HK-2 (cell line): Measurements from ENCODE around the gene XPC.
A peak's percentile ranks its signal among the peaks of the same experiment; 100 is the strongest.

Source experiments
- DNase-seq: peaks from one replicate; pipeline ENCODE4 v3.0.0-alpha.2; 2018; ENCODE audit not compliant: unreplicated experiment

The XPC gene

DNA sequence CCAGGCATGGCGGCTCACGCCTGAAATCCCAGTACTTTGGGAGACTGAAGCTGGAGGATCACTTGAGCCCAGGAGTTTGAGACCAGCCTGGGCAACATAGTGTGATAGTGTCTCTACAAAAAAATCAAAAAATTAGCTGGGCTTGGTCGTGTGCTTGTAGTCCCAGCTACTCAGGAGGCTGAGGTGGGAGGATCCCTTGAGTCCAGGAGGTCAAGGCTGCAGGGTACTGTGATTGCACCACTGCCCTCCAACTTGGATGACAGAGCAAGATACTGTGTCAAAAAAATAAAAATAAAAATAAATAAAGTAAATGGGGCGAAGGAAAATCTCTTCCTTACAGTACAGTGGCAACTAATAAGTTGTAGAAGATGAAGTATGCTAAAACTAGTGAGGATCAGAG is 29.8 kb upstream of the XPC start:
- no peak for DNase-seq

GRCh38 chr3:14206548-14207177 is 28.3 kb upstream of the XPC start:
- no peak for DNase-seq

DNA sequence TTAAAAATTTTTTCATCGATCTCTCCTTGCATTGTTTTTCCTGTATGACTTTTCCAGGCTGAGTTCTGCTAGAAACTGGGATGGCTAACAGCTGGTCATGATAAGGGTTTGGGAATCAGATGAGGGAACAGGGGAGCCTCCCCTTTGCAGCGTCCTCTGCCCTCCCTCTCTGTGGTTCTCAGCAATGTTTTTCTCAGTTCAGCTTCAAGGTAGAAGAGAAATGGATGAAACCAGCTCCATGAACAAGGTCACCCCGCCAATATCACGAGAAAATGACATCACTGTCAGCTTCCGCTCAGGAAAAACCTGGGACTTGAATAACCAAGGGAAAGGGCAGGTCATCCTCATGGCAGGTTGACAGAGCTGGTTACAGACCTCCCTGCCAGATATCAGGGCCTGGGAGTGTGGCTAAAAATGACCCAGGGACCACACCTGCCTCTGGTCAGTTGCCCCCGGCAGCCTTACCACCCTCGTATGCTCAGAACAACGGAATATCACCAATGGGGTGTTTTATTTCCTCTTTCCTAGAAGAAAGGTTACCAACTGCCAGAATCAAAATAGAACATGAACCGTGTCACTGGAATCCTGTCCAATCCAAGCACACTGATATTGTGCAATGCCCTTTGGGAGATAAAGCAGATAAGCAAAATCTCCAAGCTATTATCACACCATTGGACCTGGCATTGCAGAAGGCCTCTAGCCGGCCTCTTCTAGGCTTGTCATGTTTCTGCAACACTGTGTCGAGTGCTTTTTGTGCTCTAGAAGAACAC is 26.3 kb upstream of the XPC start:
- DNase-seq = no peak

GRCh38 chr3:14203521-14204079 is 25.2 kb upstream of the XPC start:
- peak; percentile 35 for DNase-seq

DNA sequence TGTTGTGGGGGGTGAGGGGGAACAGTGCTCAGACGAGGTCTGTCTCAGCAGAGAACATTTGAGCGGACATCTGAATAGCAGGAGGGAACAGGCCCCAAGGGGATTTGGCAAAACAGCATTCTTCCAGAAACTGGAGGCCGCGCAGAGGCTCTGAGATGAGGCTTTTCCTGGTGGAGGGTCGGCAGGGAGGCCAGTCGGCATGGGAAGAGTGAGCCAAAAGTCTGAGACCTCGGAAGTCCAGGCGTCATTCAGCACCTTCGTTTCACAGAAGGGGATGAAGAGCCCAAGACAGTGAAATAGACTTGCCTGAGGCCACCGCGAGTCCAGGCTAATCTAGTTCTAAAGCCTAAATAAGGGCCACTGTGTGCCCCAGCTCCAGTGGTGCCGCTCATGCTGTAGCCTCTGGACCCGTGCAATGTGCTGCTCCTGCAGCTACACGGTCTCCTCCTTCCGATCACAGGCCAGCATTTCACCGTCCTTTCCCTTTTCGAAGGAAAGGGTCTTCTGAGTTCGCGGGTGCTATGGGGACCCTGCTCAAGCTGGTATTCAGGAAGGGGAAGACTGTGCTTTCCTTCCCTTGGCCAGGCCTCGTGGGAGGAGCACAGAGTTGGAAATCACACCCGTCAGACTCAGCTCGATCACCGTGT is 24.6 kb upstream of the XPC start:
- no peak for DNase-seq

DNA sequence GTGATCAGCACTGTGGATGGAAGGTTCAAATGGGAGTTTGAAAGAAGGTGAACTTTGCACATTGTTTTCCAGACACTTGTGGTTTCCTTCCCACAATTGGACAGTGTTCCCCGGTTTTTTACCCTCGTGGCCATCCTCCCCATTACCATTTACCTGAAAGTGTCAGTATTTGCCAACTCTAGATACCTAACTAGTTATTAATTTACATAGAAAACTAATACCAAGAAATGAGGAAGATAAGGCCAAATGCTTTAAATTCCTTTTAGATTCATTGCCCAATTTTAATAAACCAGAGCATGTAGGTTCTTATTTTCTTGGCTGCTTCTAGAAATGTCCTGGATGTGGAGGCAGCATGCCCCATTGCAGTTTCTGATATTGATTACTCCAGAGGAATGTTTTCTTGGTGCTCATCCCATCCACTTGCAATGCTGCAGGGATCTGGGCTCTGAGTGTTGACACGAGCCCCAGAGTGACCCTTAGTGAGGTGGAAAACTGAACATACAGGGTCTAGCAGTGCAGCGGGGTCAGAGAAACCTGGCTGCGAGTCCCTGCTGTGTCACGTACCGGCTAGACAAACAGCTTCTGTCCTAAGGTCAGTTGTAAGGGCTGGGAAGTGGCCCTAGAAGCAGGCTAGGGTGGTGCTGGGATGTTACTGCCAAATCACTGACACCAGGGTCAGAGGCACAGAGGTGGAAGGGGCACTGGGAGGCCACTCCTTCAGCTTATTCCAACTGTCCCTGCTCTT is 23.7 kb upstream of the XPC start:
- no peak for DNase-seq

DNA sequence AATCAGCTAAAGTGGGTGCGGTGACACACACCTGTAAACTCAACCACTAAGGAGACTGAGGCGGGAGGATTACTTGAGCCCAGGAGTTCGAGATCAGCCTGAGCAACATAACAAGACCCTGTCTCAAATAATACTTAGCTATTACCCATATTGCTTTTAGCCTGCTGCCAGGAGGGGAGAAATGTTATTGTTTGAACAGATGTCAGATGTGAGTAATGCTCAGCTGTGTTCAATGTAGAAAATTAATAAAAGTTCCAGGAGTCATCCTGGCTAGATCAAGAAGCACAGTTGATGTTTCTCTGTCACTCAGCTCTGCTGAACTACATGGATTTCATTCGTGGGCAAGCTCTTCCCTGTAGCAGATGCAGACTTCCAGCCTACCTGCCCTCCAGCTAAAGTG is 22.4 kb upstream of the XPC start:
- no peak for DNase-seq

DNA sequence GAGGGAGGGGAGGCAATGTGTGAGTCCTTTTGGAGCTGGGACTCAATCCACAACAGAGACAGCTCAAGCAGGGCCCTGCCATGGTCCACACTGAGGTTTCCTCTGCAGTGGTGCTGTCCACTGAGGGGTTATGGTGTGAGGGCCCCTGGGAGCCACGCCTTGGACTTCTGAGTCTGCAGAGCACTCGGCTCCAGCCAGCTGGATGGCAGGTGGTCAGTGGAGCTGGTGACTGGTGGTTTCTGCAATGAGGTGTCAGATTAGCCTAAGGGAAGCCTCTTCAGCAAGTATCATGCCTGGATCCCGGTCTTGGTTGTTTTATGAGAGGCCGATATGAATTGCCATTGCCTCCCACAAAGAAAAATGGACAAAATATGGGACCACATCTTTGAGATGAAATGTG is 21.9 kb upstream of the XPC start:
- DNase-seq = no peak

DNA sequence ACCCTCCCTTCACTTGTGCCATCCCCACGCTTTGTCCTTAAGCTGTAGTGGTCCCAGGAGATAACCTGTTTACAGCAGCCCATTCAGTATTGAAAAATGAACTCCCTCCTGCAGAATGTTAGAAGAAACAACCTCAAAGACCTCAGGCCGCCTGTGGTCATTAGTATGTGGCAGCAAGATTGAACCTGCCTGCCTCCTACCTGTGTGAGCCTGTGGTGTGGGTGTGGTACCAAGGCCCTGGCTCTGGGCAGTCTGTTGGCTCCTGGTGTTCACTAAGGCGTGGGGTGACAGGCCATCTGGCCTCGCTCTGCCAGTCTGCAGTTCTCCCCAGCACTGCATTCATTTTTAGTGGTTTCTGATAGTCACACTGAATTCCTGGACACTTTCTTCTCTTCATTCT is 21.2 kb upstream of the XPC start:
- no peak for DNase-seq

GRCh38 chr3:14194865-14195264 is 16.5 kb upstream of the XPC start:
- no peak for DNase-seq

GRCh38 chr3:14188041-14188754 is 9.8 kb upstream of the XPC start:
- DNase-seq = no peak

DNA sequence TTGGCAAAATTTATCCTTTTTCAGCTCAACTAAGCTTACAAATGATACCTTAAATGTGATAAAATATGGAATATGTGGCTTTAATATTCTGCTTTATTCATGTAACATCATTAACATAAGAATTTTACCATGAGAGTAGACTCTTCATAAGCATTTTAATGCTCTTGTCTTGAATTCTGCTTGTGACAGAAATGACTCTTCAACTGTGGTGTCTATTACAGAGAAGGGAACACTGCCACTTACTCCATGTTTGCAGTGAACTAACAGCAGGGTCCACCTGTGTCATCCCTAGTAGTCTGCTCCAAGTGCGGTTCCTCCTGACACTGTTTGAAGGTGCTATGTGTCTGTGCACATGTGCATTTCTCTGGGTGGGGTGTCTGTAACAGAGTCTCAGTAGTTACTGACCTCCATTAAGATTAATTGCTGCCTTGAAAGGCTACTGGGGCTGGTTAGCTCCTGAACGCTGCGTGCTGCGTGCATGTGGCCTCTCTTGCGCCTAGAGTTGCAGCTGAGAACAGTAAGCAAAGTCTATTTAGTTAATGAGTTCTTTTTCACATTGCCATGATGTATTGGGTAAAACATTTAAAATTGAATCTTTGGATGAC is 8.6 kb upstream of the XPC start:
- DNase-seq = no peak

DNA sequence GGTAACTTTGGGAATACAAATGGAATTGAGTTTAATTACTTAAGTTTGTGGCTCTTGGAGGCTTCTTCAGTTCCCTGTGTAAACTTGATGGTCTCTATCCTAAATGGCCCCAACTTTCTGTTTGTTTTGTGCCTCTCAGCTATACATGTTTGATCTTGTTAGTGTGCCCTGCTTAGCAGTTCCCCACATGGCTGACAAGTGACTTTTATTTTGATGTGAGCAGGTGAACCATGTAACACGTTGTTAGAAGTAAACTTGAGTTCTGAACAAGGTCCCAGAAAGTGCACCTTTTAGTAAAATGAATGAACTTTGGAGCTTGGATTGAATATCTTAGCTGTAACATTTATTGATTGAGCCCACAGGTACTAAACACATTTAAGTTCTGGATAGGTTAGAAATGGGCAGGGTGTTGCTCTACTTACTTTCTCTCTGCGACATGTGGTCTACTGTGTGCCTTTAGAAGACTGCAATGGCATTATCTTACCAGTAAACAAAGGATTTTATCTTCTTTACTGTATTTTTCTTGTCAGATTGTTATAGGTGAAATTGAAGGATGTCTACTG is 4.7 kb upstream of the XPC start:
- no peak for DNase-seq

GRCh38 chr3:14181253-14181652 is 2.9 kb upstream of the XPC start:
- DNase-seq = no peak

- DNase-seq = no peak
Observed at GRCh38 chr3:14179795-14180194, 1.4 kb upstream of the XPC start.

DNA sequence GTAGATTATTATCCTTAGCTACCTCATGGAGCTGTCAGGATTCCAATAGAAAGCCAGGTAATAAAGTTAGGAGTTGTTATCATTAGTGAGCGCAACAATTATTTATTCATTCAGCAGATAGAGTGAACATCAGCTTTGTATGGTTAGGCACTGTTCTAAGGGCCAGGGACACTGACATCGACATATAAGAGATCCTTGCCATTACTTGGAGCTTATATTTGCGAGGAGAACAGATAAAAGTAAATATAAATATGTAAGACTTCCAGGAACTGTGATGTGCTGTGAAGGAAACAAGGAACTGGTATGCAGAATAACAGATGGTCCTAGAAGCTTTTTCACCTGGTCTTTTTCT is 689 bp upstream of the XPC start:
- no peak for DNase-seq

DNA sequence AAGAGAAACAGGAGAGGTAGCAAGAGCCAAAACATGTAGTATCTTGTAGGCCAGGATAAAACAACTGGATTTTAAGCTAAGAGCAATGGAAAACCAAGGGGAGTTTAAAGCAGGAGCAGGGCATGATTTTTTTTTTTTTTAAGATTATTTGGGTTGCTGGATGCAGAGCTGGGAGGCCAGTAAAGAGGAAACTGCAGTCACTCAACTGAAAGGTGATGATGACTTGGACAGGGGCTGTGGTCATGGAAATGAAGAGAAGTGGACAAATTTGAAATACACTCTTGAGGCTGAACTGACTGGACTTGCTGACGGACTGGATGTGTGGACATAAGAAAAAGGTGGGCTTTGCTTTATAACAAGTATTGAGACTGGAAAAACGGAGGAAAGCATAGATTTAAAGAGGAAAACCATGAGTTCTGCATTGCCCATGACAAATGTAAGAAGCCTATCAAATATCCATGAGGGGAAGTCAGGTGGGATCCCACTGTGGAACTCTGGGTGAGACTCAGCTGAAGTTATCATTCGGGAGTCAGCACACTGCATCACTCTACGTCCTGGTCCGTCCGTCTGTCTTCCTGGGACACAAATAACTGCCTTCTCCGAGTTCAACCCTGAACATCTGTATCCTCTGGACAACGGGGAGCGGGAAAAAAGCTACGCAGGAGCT is 688 bp downstream of the XPC start:
- DNase-seq = no peak

DNA sequence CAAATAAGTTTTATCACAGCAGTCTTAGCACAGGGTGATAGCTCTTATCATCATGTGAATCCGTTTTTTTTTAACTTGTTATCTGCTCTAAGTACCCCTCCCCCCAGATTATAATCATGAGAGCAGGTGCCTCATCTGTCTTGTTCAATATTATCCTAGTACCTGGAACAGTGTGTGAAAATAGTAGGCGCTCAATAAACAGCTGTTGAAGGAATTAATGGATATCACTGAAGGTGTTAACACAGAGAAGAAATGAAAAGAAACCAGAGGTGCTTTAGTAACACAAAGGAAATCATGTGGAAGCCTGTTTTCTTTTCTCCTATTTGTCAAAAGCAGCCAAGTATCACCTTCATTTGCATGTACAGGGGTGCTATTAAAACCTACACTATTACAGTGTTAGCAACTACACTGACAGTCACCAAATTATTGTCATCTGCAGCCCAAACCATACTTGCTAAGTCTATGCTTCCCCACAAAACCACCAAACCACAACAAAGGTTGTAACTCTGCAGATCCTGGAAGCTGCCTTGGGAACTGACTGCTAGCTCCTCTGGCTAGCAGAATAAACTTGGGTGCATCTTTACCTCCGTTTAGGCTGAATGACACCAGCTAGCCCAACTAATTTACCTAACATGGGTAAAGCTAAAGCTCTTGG is 2.9 kb downstream of the XPC start:
- DNase-seq = no peak

DNA sequence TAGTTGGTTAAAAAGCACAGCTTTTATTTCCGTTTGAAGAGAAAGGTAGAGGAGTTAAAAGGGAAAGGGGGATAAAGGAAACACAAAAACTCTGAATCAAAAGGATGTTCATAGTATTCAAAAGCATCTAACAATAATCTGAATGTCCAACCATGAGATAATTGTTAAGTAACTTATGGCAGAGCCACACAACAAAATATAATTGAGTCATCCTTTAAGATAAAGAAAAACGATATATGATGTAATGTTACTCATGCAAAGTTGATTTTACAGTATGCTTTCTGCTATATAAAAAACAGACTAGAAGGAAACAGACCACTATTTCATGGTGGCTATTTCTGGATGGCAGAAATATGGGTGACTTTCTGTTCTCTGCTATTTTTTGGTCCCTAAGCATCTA is 3.9 kb downstream of the XPC start:
- DNase-seq = no peak

- no peak for DNase-seq
Observed at GRCh38 chr3:14172496-14172895, 5.9 kb downstream of the XPC start.
